Forelimb muscle (tissue), 1 donor: ENCODE data around the gene LUC7L2. TPM values are rescaled to one million over a fixed set of nuclear protein-coding genes. Genes with fewer than 3 reads are reported as not detected.
"Not testable (repeated sequence)": the region's sequence is repeated elsewhere in the genome, so short reads cannot be mapped to it uniquely, and the experiment has no call there.

ENCODE experiments used
- DNase-seq: peaks from one replicate; pipeline ENCODE4 v3.0.0-alpha.2; 2013; ENCODE audit warnings: low read depth
- polyA plus RNA-seq: library from polyadenylated mRNA; unstranded; fragments of 120-200 nt; gene quantifications from one replicate; pipeline ENCODE4 v1.2.1, GENCODE V29; 2013; ENCODE audit not compliant: insufficient read length

LUC7L2 gene, protein sequence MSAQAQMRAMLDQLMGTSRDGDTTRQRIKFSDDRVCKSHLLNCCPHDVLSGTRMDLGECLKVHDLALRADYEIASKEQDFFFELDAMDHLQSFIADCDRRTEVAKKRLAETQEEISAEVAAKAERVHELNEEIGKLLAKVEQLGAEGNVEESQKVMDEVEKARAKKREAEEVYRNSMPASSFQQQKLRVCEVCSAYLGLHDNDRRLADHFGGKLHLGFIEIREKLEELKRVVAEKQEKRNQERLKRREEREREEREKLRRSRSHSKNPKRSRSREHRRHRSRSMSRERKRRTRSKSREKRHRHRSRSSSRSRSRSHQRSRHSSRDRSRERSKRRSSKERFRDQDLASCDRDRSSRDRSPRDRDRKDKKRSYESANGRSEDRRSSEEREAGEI
- polyA plus RNA-seq: 64.6 TPM

GRCh38 chr7:139359366-139360209, at the start of gene LUC7L2:
Gene LUC7L2, plus strand, starts transcription at chr7:139359894. Its CDS starts 368 bp downstream, at chr7:139360262.
- peak; percentile 97 for DNase-seq

DNA sequence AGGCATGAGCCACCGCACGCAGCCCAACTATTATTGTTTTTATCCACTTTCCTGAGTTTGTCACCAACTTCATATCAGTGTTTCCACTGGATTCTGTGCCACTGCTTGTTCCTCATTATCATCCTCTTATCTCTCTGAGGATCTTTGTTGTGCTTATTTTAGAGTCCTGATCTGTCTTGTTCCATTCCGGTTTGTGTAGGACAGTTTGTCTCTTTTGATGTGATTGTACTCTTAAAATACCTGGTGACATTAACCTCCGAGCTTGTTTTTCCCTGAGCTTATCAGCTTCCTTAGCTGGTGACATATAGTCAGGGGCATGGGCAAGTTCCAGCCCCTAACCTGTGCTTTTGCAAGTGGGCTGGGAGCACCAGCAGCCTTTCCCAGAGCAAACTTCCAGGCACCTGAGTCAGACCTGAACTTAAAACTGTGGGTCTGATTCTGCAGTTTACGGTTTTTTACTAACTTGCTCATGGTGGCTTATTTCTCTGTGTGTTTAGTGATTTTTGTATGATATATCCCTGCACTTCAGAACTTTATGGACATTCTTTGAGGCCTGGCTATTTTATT, 41.7 kb upstream of the LUC7L2 start:
- no peak for DNase-seq

DNA sequence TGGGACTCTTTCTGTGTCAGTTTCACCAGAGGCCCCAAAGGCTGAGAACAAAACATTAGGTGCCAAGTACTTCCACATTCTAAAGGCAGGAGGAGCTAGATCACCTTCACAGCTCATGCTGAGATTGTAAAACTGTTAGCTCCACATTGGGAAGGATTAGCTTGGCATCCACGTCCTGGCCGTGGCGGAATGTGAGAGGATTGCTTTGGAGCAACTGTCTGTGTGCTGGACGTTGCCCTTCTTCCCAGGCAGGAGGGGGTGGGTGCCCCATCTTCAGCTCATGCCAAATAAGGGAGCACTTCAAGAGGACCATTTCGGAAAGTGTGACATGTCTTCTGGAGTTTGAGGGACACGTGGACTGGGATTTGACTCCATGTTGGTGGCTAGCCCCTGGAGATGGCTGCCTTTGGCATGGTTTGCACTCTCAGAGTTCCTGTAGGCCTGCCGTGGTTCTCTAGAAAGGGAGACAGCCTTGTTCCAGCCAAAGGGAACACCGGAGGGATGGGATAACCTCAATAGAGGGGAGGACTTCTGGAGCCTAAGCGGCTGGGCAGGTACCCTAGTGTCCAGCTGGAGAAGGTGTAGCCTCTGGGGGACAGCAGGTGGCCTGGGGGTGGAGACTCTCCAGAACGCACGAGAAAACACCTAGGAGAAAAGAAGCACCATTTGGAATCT, 38.5 kb upstream of the LUC7L2 start:
- DNase-seq: no peak

DNA sequence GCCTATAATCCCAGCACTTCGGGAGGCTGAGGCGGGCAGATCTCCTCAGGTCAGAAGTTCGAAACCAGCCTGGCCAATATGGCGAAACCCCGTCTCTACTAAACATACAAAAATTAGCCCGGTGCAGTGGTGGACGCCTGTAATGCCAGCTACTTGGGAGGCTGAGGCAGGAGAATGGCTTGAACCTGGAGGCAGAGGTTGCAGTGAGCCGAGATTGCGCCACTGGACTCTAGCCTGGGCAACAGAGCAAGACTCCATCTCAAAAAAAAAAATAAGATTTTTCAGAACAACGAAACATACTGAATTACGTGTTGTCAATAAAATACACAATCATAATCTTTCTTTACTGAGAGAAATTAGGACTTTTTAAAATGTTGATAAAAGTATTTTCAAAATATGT, 35.0 kb upstream of the LUC7L2 start:
- not testable (repeated sequence) for DNase-seq

DNA sequence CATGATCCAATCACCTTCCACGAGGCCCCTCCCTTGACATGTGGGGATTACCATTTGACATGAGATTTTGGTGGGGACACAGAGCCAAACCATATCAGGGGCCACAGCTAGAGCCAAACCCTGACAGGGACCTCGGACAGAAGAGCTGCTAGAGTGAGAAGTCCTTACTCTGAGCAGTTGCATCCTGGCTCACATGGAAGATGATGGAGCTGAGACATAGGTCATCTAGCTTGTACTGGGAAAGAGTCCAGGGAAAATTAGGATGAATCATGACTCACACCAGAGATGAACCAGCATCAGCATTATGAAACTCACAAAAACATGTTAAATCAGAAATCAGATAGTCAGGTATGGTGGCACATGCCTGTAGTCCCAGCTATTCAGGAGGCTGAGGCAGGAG, 31.3 kb upstream of the LUC7L2 start:
- DNase-seq: no peak

DNA sequence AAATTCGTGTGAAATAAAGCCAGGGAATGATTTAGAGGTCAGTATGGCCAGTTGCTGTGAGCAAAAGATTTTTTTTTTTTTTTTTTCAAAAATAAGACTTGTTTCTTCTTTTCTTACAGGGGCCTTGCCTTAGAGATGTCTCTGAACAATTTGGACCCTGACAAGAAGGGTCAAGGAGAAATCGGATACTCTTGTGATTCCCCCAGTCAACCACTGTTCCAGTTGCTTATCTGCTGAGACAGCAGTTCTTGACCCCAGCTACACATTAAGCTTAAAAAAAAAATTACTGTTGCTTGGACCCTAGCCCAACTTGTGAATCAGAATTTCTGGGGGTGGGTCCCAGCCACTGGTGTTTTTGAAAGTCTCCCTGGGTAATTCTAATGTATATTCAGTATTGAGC, 30.6 kb upstream of the LUC7L2 start:
- DNase-seq: no peak

DNA sequence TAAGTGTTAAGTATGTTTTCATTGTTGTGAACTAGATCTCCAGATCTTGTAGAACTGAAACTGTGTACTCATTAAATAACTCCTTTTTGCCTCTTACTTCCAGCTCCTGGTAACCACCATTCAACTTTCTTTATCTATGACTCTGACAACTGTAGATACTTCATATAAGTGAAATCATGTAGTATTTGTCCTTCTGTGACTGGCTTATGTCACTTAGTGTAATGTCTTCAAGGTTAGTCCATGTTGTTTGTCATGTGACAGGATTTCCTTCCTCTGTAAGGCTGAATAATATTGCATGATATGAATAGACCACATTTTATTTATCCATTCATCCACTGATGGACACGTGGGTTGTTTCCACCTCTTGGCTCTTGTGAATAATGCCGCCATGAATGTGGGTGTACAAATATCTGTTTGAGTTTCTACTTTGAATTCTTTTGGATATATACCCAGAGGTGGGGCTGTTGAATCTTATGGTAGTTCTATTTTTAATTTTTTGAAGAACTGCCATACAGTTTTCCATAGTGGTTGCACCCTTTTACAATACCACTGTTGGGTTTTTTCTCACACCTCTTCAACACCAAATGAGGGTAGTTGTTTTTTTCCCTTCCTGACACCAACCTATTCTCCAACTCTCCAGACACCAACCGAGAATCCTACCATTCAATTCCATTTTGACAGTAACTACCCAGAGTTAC, 29.2 kb upstream of the LUC7L2 start:
- DNase-seq: no peak

DNA sequence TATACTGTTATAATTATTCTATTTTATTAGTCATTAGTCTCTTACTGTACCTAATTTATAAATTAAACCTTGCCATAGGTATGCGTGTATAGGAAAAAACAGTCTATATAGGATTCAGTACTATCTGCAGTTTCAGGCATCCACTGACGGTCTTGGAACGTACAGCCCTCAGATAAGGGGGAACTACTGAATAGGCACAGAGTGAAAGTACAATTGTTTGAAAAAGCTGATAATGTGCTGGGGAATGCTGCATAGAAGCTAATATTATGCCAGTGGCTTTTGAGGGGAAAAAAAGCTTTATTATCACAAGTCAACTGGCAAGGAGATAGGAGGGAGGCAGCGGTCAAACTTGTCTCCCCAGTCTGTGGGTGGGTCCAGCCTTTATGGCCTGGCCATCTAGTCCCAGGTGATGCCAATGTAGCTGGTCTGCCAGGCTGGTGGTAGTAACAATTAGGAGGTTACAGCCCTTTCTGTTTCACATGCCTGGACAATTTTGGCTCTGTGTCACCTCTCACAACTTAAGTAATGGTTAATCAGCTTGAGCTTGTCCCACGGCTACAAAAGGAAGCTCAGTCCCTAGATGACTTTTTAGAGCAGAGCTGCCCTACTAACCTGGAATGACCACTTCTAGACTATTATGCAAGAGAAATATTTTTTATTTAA, 26.9 kb upstream of the LUC7L2 start:
- DNase-seq: no peak

DNA sequence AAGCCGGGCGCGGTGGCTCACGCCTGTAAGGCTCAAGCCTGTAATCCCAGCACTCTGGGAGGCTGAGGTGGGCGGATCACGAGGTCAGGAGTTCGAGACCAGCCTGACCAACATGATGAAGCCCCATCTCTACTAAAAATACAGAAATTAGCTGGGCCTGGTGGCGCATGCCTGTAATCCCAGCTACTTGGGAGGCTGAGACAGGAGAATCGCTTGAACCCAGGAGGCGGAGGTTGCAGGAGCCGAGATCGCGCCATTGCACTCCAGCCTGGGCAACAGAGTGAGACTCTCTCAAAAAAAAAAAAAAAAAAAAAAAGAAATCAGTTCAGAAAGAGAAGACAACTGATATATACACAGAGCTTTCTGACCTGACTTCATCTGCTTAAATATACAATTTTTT, 26.3 kb upstream of the LUC7L2 start:
- DNase-seq: not testable (repeated sequence)

DNA sequence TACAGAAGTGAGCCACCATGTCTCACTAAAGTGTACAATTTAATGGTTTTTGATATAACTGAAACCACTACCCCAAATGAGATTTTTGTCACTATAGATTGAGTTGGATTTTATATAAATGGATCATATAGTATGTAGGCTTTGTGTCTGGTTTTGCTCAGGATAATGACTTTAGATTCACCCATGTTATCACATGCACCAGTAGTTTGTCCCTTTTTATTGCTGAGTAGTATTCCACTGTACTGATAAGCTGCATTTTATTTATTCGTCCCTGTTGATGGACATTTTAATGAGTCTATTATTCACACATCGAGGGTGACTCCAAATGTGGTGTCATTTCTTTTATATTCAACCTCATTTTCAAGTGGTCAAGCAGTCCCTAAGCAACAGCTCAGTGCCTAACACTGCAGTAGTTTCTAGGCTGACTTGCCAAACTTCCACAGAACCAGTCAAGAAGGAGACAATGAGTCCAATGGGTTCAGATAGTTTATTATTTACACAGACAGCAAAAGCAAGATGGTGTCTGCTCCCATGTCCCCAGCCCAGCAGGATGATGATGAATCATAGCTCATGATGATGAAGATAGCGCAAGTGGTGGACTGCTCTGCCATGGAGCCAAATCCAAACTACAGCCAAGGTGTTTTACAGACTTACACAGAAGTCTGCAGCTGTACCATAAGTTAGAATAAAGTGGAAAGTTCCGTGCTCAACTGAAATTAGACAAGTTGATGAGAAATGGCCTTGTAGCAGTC, 25.1 kb upstream of the LUC7L2 start:
- DNase-seq: no peak

DNA sequence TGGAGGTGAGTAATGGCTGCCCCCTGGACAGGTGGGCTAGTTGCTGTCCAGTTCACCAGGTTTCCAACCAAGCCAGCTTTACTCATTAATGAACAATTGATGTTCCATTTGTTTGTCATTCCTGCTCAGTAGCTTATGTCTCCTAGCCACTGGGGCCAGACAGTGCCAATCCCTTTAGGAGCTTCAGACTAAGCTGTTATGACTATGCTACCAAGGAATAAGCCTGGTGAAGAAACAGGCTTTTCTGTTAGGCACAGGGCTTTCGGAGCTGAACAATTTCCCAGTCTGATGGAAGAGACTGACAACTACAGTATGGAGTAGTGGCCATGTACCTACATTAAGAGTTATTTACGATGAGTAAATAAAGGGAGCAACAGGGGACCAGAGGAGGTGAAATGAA, 20.7 kb upstream of the LUC7L2 start:
- DNase-seq: no peak

- no peak for DNase-seq
These were observed 20.0 kb upstream of the LUC7L2 start for GRCh38 chr7:139339698-139340036.

DNA sequence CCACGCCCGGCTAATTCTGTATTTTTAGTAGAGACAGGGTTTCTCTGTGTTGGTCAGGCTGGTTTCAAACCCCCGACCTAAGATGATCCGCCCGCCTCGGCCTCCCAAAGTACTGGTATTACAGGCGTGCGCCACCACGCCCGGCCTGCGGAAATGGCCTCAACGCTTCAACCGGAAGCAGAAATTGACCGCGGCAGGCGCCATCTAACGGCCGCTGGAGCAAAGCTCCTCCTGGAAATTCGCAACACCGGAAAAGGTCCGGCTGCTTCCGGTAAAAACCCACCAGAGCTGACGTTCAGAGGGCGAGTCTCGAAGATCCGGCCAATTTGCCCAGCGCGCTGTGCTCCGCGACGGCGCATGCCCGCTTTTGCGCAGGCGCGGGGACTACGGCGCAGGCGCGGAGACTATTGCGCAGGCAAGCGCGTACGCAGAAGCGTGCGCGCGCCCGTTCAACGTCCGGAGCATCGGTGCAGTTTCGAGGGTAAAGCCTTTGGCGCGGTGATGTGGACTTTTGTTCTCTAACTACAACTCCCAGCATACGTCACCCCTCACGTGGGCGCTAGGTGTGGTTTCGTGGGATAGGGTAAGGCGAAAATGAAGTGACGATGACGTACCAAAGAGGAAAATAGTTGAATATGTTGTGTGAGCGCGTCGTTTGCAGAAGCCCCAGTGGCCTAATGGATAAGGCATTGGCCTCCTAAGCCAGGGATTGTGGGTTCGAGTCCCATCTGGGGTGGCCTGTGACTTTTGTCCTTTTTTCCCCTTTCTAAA, 19.5 kb upstream of the LUC7L2 start:
- peak; percentile 99 for DNase-seq

DNA sequence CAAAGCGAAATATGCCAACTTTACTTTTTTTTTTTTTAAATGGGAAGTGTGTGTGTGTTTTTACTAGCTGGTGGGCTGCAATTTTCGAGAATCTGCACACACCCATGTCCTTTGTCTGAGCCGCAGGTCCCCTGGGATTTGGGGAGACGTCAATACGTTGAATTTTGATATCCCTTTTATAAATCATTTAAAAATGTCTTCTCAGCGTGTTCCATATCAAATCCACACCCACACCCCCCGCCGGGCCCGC, 19.0 kb upstream of the LUC7L2 start:
- no peak for DNase-seq

DNA sequence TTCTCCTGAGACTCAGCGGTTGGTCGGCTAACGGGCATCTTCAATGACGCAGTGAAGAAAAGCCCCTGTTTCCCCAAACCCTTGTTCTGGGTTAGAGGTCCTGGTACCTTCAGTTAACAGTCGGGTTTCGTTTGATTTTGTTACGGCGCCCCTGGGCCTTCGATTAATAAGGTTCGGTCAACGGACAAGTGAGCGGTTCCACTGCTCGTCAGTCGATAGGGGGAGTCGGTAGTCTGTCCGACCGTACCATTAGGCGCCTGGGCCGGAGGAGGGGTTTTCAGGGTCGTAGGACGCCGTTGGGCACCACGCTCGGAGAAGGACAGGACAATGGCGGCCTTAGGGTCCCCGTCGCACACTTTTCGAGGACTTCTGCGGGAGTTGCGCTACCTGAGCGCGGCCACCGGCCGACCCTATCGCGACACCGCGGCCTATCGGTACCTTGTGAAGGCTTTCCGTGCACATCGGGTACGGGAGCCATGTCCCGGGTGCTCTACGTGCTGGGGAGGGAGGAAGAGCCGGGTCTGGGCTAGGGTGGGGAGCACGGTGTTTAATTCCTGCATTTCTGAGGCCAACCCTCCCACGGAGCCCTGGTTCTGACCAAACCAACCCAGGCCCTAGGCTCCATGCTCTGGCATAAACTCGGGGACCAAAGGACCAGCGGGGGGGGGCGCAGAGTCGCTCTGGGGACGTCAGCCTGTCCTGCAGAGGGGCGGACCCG, 18.5 kb upstream of the LUC7L2 start, which contains the start of gene FMC1:
TSS of gene FMC1 (plus strand) at position 280 of the 718 bp plus-strand sequence. CDS start at position 328, 48 bp downstream.
- peak; percentile 86 for DNase-seq

GRCh38 chr7:139341776-139342226, 17.9 kb upstream of the LUC7L2 start:
- DNase-seq: peak; percentile 73

DNA sequence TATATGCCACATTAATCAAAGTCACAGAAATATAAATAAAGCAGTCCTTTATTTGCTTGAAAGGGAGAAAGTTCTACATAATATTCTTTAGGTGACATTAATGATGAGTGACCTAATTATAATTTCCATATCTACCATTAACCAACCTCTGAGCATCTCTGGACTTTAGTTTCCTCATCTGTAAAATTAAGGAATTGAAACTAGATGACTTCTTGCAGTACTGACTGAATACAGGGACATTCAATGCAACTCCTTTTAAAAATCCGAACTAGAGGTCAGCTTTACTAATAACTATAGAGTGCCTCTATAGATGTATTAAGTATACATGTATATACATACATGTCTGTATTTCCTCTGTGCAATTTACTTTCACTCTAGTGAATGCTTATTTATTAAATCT, 14.7 kb upstream of the LUC7L2 start:
- DNase-seq: no peak

DNA sequence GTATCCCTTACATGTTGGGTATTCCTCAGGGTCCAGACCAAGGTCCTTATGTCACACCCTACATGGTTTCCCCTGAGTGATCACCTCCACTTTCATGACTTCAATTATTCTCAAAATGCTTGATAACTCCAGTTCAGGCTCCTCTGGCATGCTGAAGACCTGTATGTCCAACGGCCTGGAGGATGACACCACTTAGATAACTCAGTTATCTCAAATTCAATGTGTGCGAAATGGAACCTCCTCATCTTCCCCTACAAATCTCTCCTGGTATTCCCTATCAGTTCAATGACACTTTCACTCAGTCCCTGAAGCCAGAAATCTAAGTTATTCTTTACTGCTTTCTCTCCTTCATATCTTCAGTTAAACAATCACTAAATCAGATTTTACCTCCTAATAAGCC, 8.7 kb upstream of the LUC7L2 start:
- no peak for DNase-seq

DNA sequence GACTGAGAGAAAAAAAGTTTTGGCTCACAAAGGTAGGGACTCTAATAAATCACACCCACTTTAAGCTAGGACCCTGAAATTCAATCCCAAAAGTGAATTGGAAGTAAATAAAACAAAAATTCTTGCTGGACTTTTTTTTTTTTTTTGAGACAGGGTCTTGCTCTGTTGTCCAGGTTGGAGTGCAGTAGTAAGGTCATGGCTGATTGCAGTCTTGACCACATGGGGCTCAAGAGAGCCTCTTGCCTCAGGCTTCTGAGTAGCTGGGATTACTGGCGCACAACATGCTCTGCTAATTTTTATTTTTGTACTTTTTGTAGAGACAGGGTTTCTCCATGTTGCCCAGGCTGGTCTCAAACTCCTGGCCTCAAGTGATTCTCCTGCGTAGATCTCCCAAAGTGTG, 5.0 kb upstream of the LUC7L2 start:
- no peak for DNase-seq
